Measurements from ENCODE around the gene CENPS.
"Not testable (repeated sequence)": the region's sequence is repeated elsewhere in the genome, so short reads cannot be mapped to it uniquely, and the experiment has no call there.

DNA sequence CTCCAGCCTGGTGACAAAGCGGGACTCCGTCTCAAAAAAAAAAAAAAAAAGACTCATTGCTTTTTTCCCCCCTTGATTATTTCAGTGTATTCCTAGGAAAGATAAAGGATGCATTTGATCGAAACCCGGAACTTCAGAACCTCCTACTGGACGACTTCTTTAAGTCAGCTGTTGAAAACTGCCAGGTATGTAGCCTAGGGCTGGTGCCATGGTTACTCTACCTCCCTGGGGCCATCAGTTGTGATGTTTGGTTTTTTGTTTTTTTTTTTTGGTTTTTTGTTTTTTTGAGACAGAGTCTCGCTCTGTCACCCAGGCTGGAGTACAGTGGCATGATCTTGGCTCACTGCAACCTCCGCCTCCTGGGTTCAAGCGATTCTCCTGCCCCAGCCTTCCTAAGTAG, 11.5 kb upstream of the CENPS start:
- TF ChIP-seq, protein P1, sequence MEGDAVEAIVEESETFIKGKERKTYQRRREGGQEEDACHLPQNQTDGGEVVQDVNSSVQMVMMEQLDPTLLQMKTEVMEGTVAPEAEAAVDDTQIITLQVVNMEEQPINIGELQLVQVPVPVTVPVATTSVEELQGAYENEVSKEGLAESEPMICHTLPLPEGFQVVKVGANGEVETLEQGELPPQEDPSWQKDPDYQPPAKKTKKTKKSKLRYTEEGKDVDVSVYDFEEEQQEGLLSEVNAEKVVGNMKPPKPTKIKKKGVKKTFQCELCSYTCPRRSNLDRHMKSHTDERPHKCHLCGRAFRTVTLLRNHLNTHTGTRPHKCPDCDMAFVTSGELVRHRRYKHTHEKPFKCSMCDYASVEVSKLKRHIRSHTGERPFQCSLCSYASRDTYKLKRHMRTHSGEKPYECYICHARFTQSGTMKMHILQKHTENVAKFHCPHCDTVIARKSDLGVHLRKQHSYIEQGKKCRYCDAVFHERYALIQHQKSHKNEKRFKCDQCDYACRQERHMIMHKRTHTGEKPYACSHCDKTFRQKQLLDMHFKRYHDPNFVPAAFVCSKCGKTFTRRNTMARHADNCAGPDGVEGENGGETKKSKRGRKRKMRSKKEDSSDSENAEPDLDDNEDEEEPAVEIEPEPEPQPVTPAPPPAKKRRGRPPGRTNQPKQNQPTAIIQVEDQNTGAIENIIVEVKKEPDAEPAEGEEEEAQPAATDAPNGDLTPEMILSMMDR (IDR thresholded peaks at IDR 0.05), result not testable (repeated sequence)
- not testable (repeated sequence) for TF ChIP-seq POLR2AphosphoS5 (IDR thresholded peaks at IDR 0.05)
